Nephron (organoid): ENCODE measurements around the gene LHX4.

Source experiments
- H3K27ac Mint-ChIP-seq, 3 experiments: 2 replicates each; pipeline ENCODE4 v1.8.0; 2020; ENCODE audit warnings: mixed read lengths in 3 of 3, mild to moderate bottlenecking in 2 of 3, moderate library complexity in 1 of 3
- H3K27me3 Mint-ChIP-seq: 2 replicates; pipeline ENCODE4 v1.8.0; 2021; ENCODE audit warnings: low read depth, mild to moderate bottlenecking, moderate library complexity, mixed read lengths
- H3K36me3 Mint-ChIP-seq: 2 replicates; pipeline ENCODE4 v1.8.0; 2020; ENCODE audit warnings: low read depth, mixed read lengths
- H3K4me1 Mint-ChIP-seq: 2 replicates; pipeline ENCODE4 v1.8.0; 2020; ENCODE audit warnings: mixed read lengths
- H3K4me3 Mint-ChIP-seq, 3 experiments: 2 replicates each; pipeline ENCODE4 v1.8.0; 2020; ENCODE audit warnings: mild to moderate bottlenecking in 3 of 3, mixed read lengths in 3 of 3, moderate library complexity in 2 of 3
- H3K9me3 Mint-ChIP-seq: 2 replicates; pipeline ENCODE4 v1.8.0; 2020; ENCODE audit warnings: mixed read lengths
- CTCF ChIP-seq, 3 experiments: fragments of 200-600 bp; sonication (generic); IDR thresholded peaks; one replicate each; pipeline ENCODE4 v1.5.0; 2021; ENCODE audit warnings: antibody characterized with exemption in 3 of 3; ENCODE audit not compliant: unreplicated experiment in 3 of 3

Gene LHX4

DNA sequence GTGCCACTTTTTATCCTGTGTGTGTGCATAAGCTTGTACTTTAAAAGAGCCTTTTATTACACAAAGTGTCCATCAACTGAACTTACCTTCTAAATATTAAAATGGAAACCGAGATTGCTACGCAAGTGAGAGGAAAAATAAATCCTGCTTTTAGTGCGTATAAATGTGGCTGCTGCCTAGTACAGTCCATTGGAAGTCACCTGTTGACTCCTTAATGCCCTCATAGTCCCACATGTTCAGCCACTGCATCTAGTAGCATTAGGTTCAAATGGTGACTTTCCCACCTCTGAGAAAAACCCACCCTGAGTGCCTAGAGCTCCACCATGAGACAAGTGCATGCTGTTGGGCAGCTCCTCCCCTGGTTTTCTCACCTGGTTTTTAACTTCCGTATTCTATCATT, 53.0 kb downstream of the LHX4 start:
- Mint-ChIP-seq H3K4me3 (no peak overlapping the region), H3K36me3 (peaks cover 33% of the 10 kb centered on the region), H3K9me3 (no peaks in the 10 kb centered on the region), H3K27me3 (no peaks in the 10 kb centered on the region), H3K4me1 (peaks cover 30% of the 10 kb centered on the region), H3K27ac (no peak overlapping the region)
- TF ChIP-seq CTCF (IDR thresholded peaks at IDR 0.05; ENCODE audit: unreplicated experiment in 3 of 3) = no peak

- peaks cover 32% of the 10 kb centered on the region for H3K4me1 Mint-ChIP-seq
- TF ChIP-seq CTCF (IDR thresholded peaks at IDR 0.05; ENCODE audit: unreplicated experiment in 3 of 3) = no peak
- no peak overlapping the region for H3K27ac Mint-ChIP-seq
- H3K36me3 Mint-ChIP-seq = peaks cover 22% of the 10 kb centered on the region
- H3K4me3 Mint-ChIP-seq = no peak overlapping the region
- no peaks in the 10 kb centered on the region for H3K9me3 Mint-ChIP-seq
- no peaks in the 10 kb centered on the region for H3K27me3 Mint-ChIP-seq
These were observed 56.4 kb downstream of the LHX4 start for GRCh38 chr1:180286417-180286816.

GRCh38 chr1:180287988-180288705, 58.1 kb downstream of the LHX4 start:
- H3K4me3 Mint-ChIP-seq = peak overlapping the region in 2 of 3 experiments; percentile 26 to 40
- peaks cover 17% of the 10 kb centered on the region for H3K4me1 Mint-ChIP-seq
- peaks cover 7% of the 10 kb centered on the region for H3K9me3 Mint-ChIP-seq
- H3K27me3 Mint-ChIP-seq = no peaks in the 10 kb centered on the region
- peaks cover 30% of the 10 kb centered on the region for H3K36me3 Mint-ChIP-seq
- TF ChIP-seq CTCF (IDR thresholded peaks at IDR 0.05; ENCODE audit: unreplicated experiment in 3 of 3) = no peak
- H3K27ac Mint-ChIP-seq = peak overlapping the region; percentile 25 to 59 (median 50)

DNA sequence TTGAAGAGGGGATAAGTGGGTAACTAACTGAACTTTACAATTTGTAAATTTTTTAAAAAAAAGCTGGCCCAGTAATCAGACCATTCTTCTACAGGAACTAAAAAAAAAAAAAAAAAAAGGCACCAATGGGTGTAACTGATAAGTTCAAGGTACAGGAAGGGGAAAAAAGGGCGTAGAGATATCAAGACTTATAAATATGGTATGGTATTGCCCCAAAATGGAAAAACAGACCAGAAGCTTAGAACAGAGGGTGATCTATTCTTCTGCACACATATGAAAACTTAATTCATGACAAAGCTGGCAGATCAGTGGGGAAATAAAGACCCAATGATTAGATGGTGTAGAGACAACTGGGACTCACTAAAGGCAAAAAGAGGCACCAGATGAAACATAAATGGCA, 58.9 kb downstream of the LHX4 start:
- no peak overlapping the region for H3K27ac Mint-ChIP-seq
- H3K4me3 Mint-ChIP-seq = no peak overlapping the region
- TF ChIP-seq CTCF (IDR thresholded peaks at IDR 0.05; ENCODE audit: unreplicated experiment in 3 of 3) = no peak
- H3K27me3 Mint-ChIP-seq = no peaks in the 10 kb centered on the region
- H3K36me3 Mint-ChIP-seq = peaks cover 27% of the 10 kb centered on the region
- H3K4me1 Mint-ChIP-seq = peaks cover 17% of the 10 kb centered on the region
- peaks cover 7% of the 10 kb centered on the region for H3K9me3 Mint-ChIP-seq

DNA sequence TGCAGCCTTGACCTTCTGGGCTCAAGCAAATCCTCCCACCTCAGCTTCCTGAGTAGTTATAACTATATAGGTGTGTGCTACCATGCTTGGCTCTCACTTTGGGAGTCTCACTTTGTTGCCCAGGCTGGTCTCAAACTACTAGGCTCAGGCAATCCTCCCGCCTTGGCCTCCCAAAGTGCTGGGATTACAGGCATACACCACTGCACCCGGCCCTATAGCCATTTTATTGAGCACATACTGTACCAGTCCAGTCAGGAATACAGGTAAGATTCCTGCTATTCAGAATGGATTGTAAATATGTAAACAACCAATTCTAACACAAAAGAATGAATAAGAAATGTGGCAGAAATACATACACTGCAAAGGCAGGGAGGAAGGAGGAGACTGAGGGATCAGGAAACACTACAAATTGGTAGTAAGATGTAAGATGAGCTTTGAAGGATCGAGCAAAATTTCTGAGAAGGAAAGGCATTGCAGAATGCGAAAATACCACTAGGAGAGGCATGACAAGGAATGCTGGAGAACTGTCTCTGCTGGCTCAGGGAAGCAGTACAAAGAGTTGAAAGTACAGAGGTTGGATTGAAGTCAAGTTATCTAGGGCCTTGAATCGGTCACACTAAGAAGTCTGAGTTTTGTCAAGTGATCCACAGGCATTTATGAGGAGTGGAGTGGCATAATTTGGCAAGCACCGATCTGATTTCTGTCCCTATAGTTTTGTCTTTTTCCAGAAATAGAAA, 60.4 kb downstream of the LHX4 start:
- H3K36me3 Mint-ChIP-seq = peaks cover 20% of the 10 kb centered on the region
- H3K9me3 Mint-ChIP-seq = peaks cover 7% of the 10 kb centered on the region
- no peak overlapping the region for H3K27ac Mint-ChIP-seq
- H3K4me1 Mint-ChIP-seq = peaks cover 17% of the 10 kb centered on the region
- no peak overlapping the region for H3K4me3 Mint-ChIP-seq
- no peaks in the 10 kb centered on the region for H3K27me3 Mint-ChIP-seq
- no peak for TF ChIP-seq CTCF (IDR thresholded peaks at IDR 0.05; ENCODE audit: unreplicated experiment in 3 of 3)
